ENCODE results near the gene MAPK8IP1. TPM values are rescaled to one million over a fixed set of nuclear protein-coding genes. Genes with fewer than 3 reads are reported as not detected.
"Not testable (repeated sequence)": the region's sequence is repeated elsewhere in the genome, so short reads cannot be mapped to it uniquely, and the experiment has no call there.

The MAPK8IP1 gene
- total RNA-seq, 2 donors from 2014 or later: 0.23 to 0.57 TPM

DNA sequence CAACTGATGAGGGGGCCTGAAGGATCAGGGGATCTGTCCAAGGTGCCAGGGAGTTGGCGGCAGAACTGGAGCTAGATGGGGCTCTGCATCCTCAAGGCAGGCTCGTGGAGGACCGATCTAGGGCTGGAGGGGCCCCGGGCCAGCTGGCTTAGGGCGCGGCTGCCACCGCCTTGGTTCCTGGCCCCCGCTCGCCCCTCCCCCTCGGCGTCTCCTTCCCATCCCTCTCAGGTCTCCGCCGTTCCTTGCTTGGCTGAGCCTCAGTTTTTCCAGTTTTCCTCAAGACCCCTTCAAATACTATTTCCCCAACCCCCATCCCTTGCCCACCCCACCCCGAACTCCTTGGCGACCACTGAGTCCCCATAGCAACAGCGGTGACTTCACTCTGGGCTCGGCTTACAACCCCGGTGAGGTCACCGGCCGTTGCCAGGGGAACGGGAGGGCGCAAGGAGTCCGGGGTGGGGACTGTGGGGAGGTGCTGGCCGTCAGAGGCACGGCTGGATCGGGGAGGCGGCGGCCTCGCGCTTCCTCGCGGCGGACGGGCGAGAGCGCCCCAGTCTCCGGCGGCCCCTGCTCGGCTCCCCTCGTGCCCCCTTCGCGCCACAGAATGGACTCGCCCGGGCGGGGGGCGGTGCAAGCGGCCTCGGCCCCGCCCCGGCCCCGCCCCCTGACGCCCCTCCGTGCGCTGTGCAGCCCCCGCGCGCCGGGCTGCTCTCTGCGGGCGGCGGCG, 14.2 kb downstream of the MAPK8IP1 start:
- H3K9me3 Mint-ChIP-seq: no peaks in the 10 kb centered on the region
- no peaks in the 10 kb centered on the region for H3K36me3 Mint-ChIP-seq
- DNase-seq (ENCODE audit: low spot score in 2 of 2): peak in 1 of 2 donors; percentile 69
- H3K27ac Mint-ChIP-seq: no peak overlapping the region
- ATAC-seq: peak; percentile 82 to 87

DNA sequence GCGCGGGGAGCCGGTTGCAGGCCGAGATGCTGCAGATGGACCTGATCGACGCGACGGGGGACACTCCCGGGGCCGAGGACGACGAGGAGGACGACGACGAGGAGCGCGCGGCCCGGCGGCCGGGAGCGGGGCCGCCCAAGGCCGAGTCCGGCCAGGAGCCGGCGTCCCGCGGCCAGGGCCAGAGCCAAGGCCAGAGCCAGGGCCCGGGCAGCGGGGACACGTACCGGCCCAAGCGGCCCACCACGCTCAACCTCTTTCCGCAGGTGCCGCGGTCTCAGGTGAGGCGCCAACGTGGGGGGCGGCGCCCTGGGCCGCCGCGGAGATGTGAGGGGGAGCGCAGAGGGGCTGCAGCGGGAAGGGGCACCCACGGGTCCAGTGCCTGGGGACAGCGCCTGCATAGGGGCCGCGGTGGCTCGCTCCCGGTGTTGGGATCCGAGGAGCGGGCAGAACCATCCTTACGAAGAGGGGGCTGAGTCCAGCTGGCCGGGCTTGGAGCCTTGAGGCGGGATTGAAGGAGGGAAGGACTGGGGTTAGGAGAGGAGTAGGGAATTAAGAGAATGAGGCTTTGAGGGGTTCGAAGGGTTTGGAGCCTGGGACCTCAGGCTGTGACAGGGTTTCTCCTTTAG, 14.8 kb downstream of the MAPK8IP1 start:
- ATAC-seq; H3K9me3 Mint-ChIP-seq; DNase-seq (ENCODE audit: low spot score in 2 of 2); H3K36me3 Mint-ChIP-seq; H3K27ac Mint-ChIP-seq: not testable (repeated sequence)

- Mint-ChIP-seq H3K36me3 (no peaks in the 10 kb centered on the region), H3K27ac (no peak overlapping the region), H3K9me3 (no peaks in the 10 kb centered on the region)
- ATAC-seq (no peak), DNase-seq (ENCODE audit: low spot score in 2 of 2) (no peak)
Measured at GRCh38 chr11:45900916-45901617, 15.6 kb downstream of the MAPK8IP1 start.

GRCh38 chr11:45901626-45902025, 16.2 kb downstream of the MAPK8IP1 start:
- no peak overlapping the region for H3K27ac Mint-ChIP-seq
- no peaks in the 10 kb centered on the region for H3K36me3 Mint-ChIP-seq
- ATAC-seq: no peak
- no peaks in the 10 kb centered on the region for H3K9me3 Mint-ChIP-seq
- DNase-seq (ENCODE audit: low spot score in 2 of 2): no peak

GRCh38 chr11:45902452-45903380, 17.3 kb downstream of the MAPK8IP1 start:
- ATAC-seq (no peak), DNase-seq (ENCODE audit: low spot score in 2 of 2) (no peak)
- Mint-ChIP-seq H3K9me3 (no peaks in the 10 kb centered on the region), H3K27ac (no peak overlapping the region), H3K36me3 (no peaks in the 10 kb centered on the region)

DNA sequence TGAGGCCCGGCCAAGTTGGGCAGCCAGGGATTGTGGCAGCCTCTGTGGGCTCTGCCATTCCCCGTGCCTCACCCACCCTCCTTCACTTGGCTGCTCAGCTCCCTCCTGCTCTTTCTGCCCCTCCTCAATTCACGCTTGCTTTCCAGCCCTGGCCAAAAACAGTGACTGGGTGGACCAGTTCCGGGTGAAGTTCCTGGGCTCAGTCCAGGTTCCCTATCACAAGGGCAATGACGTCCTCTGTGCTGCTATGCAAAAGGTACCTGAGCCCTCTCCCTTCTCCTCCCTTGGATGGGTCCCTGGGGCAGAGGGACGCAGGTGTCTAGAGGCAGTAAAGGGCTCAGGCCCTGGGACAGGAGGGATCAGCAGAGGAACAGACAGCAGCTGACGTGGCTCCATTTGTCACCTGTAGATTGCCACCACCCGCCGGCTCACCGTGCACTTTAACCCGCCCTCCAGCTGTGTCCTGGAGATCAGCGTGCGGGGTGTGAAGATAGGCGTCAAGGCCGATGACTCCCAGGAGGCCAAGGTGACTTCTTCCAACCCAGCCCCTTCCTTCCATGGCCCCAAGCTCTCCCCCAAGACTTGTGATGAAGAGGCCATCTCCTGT, 19.0 kb downstream of the MAPK8IP1 start:
- Mint-ChIP-seq H3K9me3 (no peaks in the 10 kb centered on the region), H3K36me3 (no peaks in the 10 kb centered on the region), H3K27ac (no peak overlapping the region)
- DNase-seq (ENCODE audit: low spot score in 2 of 2) (no peak), ATAC-seq (no peak)

- H3K27ac Mint-ChIP-seq: no peak overlapping the region
- no peak for ATAC-seq
Measured at GRCh38 chr11:45905095-45905494, 19.6 kb downstream of the MAPK8IP1 start.

GRCh38 chr11:45905576-45905975, 20.1 kb downstream of the MAPK8IP1 start:
- H3K27ac Mint-ChIP-seq; H3K36me3 Mint-ChIP-seq; DNase-seq (ENCODE audit: low spot score in 2 of 2); H3K9me3 Mint-ChIP-seq: not testable (repeated sequence)
- peak; percentile 2 to 6 for ATAC-seq

More at GRCh38 chr11:45905095-45905494, 19.6 kb downstream of the MAPK8IP1 start:
- H3K36me3 Mint-ChIP-seq: no peaks in the 10 kb centered on the region
- H3K9me3 Mint-ChIP-seq: no peaks in the 10 kb centered on the region
- no peak for DNase-seq (ENCODE audit: low spot score in 2 of 2)

DNA sequence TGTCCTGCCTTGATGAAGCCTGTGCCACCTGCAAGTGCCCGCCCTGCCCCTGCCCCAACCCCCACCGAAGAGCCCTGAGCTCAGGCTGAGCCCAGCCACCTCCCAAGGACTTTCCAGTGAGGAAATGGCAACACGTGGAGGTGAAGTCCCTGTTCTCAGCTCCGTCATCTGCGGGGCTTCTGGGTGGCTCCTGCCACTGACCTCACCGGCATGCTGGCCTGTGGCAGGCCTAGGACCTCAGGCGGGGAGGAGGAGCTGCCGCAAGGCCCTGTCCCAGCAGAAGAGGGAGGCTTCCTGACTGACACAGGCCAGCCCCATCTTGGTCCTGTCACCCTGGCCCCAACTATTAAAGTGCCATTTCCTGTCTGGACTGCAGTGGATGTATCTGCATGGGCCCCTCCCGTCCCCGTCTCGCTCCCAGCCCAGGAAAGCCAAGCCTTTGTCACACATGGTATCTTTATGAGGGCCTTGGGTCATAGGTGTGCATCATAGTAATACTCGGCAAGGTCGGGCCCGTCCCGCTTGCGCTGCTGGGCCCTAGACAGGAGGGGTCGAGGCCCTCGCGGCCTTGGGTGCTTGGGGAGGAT, 20.7 kb downstream of the MAPK8IP1 start:
- DNase-seq (ENCODE audit: low spot score in 2 of 2) (no peak), ATAC-seq (peak; percentile 8 to 74)
- H3K36me3 Mint-ChIP-seq: no peaks in the 10 kb centered on the region
- H3K27ac Mint-ChIP-seq: no peak overlapping the region
- no peaks in the 10 kb centered on the region for H3K9me3 Mint-ChIP-seq

- H3K9me3 Mint-ChIP-seq: no peaks in the 10 kb centered on the region
- no peaks in the 10 kb centered on the region for H3K36me3 Mint-ChIP-seq
- DNase-seq (ENCODE audit: low spot score in 2 of 2) (no peak), ATAC-seq (no peak)
- H3K27ac Mint-ChIP-seq: peak within 1 kb of the TSS in 1 of 2 donors; percentile 37
Measured at GRCh38 chr11:45906965-45907611, 21.6 kb downstream of the MAPK8IP1 start, which contains the start of gene FREY1. TSS of gene FREY1 (minus strand) at chr11:45907271. CDS start at chr11:45907245, 26 bp downstream.

GRCh38 chr11:45907911-45908370, 22.5 kb downstream of the MAPK8IP1 start:
- H3K27ac Mint-ChIP-seq: peak overlapping the region; percentile 12 to 37
- H3K9me3 Mint-ChIP-seq: no peaks in the 10 kb centered on the region
- DNase-seq (ENCODE audit: low spot score in 2 of 2) (no peak), ATAC-seq (no peak)
- H3K36me3 Mint-ChIP-seq: no peaks in the 10 kb centered on the region

DNA sequence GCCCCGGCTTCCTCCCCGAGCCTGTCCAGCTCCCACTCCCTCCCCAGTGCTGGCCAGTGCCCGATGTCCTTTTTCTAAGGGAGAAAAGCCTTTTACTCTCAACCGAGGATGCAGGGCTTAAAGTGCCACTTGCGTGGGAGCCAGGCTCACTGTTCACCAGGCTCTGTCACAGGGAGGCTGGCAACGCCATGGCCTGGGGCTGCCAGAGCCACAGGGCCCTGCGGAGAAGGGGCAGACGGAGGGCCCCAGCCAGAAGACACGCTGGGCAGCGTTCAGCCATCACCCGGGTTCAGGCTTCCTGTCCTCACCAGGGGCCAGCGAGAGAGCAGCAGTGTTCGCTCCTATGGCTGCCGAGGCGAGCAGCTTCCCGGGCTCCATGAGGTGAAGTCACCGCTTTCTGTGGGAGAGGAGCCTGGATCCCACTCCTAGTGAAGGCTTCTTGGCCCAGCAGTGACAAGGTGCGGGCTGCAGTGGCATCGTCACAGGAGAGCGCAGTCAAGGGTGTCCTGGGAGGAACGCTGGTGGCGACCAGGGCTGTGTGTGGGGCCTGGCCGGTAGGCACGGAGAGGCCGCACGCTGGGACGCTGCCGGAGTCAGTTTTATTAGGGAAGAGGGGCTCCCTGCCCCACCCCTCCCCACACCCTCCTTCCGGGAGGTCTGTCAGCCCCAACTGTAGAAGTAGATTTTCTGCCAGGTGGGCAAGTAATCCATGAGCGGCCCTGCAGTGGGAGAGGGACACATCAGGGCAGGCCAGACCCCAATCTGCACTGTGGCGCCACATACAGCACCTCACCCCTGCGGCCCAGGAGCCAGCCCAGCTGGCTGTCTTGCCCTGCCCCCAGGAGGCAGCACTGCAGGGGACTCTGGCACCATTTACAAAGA, 24.4 kb downstream of the MAPK8IP1 start:
- no peaks in the 10 kb centered on the region for H3K36me3 Mint-ChIP-seq
- no peak for DNase-seq (ENCODE audit: low spot score in 2 of 2)
- H3K9me3 Mint-ChIP-seq: no peaks in the 10 kb centered on the region
- no peak for ATAC-seq
- no peak overlapping the region for H3K27ac Mint-ChIP-seq

DNA sequence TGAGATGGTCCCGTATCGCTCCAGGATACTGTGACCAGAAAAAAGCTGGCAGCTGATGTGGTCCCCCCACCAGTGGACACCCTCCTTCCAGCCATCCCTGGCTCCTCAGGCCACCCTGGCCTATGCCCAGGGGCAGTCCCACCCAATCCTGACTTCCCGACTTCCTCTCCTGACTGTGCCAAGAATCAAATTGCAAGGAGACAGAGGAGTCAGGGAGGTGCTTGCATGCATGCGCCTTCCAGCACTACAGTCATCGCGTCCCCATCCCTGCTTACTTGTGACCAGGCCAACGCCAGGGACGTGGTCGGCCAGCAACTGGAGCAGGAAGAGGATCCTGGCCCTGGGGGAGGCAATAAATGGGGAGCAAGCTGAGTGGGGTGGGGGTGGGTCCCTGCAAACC, 25.2 kb downstream of the MAPK8IP1 start:
- H3K27ac Mint-ChIP-seq: peak overlapping the region in 1 of 2 donors; percentile 37
- H3K9me3 Mint-ChIP-seq: no peaks in the 10 kb centered on the region
- DNase-seq (ENCODE audit: low spot score in 2 of 2): no peak
- no peak for ATAC-seq
- H3K36me3 Mint-ChIP-seq: no peaks in the 10 kb centered on the region

DNA sequence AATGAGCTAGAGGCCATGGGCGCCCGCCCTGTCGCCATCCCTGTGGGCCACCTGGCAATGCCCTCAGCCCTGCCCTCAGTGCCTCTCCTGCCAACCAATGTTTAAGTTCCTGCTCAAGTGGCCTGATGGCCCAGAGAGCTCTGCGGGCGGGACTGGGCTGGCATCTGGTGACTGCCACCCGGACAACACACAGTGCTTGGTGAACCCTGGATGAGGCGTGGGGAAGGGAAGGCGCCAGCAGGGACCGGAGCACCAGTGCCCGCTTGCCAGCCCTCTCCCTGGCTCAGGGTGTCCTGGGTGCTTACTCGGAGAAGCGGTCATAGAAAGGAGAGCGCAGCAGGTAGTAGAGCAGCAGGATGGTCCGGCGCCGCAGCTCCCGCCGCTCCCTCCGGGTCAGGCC, 28.1 kb downstream of the MAPK8IP1 start:
- Mint-ChIP-seq H3K9me3 (no peaks in the 10 kb centered on the region), H3K27ac (peak overlapping the region; percentile 8 to 86), H3K36me3 (no peaks in the 10 kb centered on the region)
- no peak for ATAC-seq
- DNase-seq (ENCODE audit: low spot score in 2 of 2): no peak

All from activated naive CD4-positive, alpha-beta T cell treated with anti-CD3 and anti-CD28 coated beads, Interleukin-2, amount 50 U/mL, for 72 hours (primary cell).